SHP77 (cell line): ENCODE results near the gene GSPT2.
"Not testable (repeated sequence)": the region's sequence is repeated elsewhere in the genome, so short reads cannot be mapped to it uniquely, and the experiment has no call there.

Source experiments
- DNase-seq, 2 experiments: peaks; one replicate each; lab custom pipeline; 2025; lab: John Stamatoyannopoulos, UW

Gene GSPT2

GRCh38 chrX:51743179-51743957 is at the start of gene GSPT2:
TSS of gene GSPT2 (plus strand) at chrX:51743442. CDS start at chrX:51743627, 185 bp downstream.
- peak; percentile 16 to 47 for DNase-seq

DNA sequence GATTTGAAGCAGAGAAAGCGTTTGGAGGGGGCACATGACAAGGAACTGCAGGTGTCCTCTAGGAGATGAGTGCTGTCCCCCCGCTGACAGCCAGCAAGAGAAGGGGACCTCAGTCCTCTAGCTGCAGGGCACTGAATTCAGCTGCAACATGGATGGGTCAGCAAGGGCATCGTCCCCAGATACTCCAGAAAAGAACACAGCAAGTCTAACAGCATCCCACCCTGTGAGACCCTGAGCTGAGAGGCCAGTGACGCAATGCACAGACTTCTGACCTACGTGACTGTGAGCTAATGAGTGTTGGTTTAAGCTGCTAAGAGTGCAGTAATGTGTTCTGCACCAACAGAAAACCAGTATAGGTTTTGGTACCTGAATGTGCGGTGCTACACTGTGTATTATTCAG is 49.0 kb upstream of the GSPT2 start:
- no peak for DNase-seq

- DNase-seq: no peak
Measured at GRCh38 chrX:51697397-51697796, 45.8 kb upstream of the GSPT2 start.

DNA sequence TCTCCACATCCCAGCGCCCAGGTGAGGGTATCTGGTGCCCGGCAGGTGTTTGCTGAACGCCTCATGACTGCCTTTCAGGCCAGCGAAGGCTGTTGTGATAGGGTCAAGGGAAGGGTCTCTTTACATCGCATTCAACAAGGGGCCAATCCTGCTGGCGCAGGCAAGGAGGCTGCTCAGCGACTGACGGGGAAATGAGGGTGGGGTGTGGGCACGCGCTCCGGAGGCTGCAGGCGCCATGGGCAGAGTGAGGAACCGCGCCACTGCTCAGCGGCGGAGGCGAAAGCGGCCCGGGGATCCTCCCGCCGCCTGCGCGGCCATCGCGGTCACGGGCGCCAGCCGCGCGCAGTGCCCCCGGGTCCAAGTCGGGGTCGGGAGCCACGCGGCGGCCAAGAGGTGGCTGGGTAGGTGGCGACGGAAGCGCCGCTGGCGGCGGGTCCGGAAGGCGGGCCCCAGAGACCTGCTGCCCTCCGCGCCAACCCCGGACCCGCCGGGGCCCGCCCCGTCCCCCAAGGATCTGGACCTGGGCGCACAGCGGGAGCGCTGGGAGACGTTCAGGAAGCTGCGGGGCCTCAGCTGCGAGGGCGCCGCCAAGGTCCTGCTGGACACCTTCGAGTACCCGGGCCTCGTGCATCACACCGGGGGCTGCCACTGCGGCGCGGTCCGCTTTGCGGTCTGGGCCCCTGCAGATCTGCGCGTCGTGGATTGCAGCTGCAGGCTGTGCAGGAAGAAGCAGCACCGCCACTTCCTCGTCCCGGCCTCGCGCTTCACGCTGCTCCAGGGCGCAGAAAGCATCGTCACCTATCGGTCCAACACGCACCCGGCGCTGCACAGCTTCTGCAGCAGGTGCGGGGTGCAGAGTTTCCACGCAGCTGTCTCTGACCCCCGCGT is 32.7 kb upstream of the GSPT2 start, which contains the start of gene CENPVL1:
CENPVL1 (plus strand) TSS at position 236 of the 888 bp plus-strand sequence; CDS start at position 236, 0 bp downstream.
- DNase-seq: not testable (repeated sequence)

GRCh38 chrX:51712943-51713647 is 30.1 kb upstream of the GSPT2 start:
- not testable (repeated sequence) for DNase-seq

DNA sequence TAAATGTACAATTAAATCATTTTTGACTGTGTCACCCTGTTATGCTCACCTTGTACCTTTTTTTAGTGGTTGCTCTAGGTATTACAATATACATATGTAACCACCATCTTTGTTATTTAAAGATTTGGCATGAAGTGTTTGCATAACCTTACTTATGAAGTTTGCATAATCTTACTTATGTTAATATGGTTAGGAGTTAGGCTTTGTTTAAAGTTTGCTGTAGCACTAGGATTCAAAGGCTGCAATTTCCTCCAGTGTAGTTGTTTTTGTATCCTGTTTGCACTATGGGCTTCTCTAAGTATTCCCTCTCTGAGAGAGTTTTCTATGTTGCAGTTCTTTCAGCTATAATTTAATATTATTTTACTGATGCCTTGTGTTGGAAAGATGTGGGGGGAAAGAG is 15.0 kb upstream of the GSPT2 start:
- no peak for DNase-seq

DNA sequence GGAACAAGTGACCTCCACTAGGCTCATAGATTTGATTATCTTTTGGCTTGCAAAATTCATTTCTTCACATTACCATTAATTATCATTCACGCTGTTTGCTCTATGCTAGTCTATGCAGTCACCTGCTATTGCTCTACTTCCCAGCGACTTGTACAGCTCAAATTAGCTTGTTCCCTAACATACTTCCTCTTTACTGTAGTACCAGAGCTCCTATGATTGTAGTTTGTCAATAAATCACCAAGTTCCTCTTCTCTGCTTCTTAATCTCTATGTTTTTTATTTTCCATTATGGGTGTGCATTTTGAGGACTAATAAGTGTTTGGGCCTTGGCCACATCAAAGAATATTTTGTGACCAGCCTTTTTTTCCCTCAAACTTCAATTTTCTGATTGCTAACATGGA is 6.2 kb upstream of the GSPT2 start:
- DNase-seq: no peak

DNA sequence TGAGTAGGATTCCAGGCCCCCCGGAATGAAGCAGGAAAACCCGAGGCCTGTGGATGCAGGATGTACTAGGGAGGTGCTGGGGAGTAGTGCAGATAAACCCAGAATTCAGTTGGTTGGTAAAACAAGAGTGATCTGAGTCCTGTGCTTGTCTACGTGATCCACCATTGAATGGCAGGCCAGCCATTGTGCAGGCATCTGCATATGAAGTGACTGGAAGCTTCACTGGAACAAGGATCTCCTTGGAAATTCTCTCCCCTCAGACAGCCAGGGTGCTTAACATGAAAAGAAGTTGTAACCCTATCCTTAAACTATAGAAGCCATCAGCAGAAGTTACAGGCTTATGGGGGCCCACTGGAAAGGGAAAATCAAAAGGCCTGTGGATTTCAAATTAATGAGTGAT is 656 bp upstream of the GSPT2 start:
- DNase-seq: no peak

GRCh38 chrX:51747671-51748070 is 4.4 kb downstream of the GSPT2 start:
- no peak for DNase-seq

- DNase-seq: no peak
Measured at GRCh38 chrX:51759055-51759839, 16.0 kb downstream of the GSPT2 start.

DNA sequence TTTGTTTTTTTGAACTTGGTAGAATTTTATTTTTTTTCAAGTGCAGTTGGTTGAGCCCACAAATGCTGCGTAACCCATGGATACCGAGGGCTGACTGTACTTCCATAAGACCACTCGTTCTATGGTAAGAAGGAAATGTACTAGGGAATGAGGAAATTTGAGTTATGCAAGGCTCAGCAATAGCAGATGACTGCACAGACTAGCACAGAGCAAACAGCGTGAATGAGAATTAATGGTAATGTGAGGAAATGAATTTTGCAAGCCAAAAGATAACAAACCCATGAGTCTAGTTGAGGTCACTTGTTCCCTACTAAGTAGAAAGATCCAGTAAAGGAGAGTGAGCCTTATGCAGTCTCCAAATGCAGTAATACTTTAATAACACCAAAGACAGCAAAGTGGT is 17.4 kb downstream of the GSPT2 start:
- DNase-seq: no peak

GRCh38 chrX:51766546-51766945 is 23.3 kb downstream of the GSPT2 start:
- DNase-seq: no peak

DNA sequence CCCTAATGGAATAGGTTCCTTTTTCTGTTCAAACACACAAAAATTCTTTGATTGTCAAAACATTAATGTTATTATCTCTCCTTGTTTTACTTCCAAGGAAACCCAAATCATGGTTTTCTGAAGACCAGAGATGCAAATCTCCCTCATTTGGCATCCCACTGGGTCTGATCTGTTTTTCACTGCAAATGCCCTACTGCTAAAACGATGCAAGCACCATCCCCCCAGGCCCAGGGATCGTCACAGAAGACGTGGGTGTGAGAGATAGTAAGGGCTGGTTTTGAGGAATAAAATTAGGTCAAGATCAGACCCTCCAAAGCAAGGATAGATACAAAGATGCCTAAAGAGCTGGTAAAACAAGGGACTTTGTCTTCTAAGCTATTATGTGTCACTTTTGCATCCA is 33.6 kb downstream of the GSPT2 start:
- no peak for DNase-seq

DNA sequence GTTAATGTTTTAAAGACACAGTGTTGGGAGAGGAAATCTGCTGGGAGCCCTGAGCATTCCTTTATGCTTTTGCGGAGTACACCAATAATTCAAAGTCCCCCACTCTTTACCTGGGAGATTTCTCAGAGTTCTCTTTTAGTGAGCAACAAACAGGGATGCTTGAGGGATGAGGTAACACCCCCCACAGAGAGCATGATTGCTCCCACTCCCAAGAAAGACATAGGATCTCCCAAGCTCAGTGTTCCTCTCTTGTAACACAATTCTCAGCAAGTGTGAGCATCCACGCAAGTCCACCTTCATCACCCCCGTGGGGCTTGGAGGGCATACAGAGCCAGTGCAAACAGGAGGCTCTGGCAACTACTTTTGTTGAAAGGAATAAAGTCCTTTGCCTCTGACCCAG is 36.1 kb downstream of the GSPT2 start:
- no peak for DNase-seq

GRCh38 chrX:51795136-51795535 is 51.9 kb downstream of the GSPT2 start:
- no peak for DNase-seq
